ENCODE data around the gene PLCH2.

Gene PLCH2

DNA sequence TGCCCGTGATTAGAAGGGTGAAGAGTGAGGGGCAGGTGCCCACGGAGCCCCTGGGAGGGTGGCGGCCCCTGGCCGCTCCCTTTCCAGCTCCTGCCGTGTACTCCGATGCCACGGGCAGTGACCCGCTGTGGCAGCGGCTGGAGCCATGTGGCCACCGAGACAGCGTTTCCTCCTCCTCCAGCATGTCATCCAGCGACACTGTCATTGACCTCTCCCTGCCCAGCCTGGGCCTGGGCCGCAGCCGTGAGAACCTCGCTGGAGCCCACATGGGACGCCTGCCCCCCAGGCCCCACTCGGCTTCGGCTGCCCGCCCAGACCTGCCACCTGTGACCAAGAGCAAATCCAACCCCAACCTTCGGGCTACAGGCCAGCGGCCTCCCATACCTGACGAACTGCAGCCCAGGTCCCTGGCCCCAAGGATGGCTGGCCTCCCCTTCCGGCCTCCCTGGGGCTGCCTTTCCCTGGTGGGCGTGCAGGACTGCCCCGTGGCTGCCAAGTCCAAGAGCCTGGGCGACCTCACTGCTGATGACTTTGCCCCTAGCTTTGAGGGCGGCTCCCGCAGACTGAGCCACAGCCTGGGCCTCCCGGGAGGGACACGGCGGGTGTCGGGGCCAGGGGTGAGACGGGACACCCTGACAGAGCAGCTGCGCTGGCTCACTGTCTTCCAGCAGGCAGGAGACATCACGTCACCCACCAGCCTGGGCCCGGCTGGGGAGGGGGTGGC lies 28.3 kb downstream of the PLCH2 start:
- Histone ChIP-seq H3K9ac (ENCODE audit: low read depth, low read length) (no peak overlapping the region), H3K4me3 (ENCODE audit: low read depth, low read length) (no peak overlapping the region), H3K4me1 (ENCODE audit: control insufficient read depth, insufficient read depth, low read length) (no peaks in the 10 kb centered on the region), H3K27me3 (ENCODE audit: control insufficient read depth, insufficient read depth, low read length) (no peaks in the 10 kb centered on the region), H3K36me3 (ENCODE audit: control insufficient read depth, insufficient read depth, low read length) (peaks cover 12% of the 10 kb centered on the region), H3K9me3 (ENCODE audit: control insufficient read depth, insufficient read depth, low read length) (no peaks in the 10 kb centered on the region)

DNA sequence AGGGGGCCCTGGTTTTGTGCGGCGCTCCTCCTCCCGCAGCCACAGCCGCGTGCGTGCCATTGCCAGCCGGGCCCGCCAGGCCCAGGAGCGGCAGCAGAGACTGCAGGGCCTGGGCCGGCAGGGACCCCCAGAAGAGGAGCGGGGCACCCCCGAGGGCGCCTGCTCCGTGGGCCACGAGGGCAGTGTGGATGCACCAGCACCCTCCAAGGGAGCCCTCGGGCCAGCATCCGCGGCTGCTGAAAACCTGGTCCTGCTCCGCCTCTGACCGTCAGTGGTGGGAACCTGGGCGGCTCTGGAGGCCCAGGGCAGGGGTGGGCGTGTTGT lies 28.8 kb downstream of the PLCH2 start:
- Histone ChIP-seq H3K4me1 (ENCODE audit: control insufficient read depth, insufficient read depth, low read length) (no peaks in the 10 kb centered on the region), H3K36me3 (ENCODE audit: control insufficient read depth, insufficient read depth, low read length) (peaks cover 17% of the 10 kb centered on the region), H3K9ac (ENCODE audit: low read depth, low read length) (no peak overlapping the region), H3K9me3 (ENCODE audit: control insufficient read depth, insufficient read depth, low read length) (no peaks in the 10 kb centered on the region), H3K27me3 (ENCODE audit: control insufficient read depth, insufficient read depth, low read length) (no peaks in the 10 kb centered on the region), H3K4me3 (ENCODE audit: low read depth, low read length) (no peak overlapping the region)

DNA sequence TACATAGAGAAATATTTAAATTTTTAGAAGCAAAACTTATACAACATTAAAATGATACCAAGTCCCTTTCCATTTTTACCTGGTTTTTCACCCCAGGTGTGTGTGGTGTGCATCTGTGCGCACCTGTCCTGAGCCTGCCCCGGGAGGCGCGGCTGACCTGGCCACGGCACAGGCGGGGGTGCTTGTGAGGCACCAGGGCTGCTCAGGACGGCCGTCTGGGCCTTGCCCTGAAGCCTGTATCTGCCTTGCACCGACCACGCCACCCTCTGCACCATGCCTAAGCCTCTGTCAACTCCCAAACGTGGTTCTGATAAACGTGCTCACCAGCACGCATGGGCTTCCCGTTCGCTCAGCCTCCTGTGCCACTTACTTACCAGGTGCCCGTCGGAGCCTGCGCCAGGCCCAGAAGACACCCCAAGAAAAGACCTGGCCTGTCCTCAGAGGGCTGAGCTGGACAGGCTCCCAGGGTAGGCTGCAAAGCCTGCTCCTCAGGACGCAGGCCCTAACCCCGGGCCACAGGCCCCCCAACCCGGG lies 29.4 kb downstream of the PLCH2 start:
- Histone ChIP-seq H3K9me3 (ENCODE audit: control insufficient read depth, insufficient read depth, low read length) (no peaks in the 10 kb centered on the region), H3K27me3 (ENCODE audit: control insufficient read depth, insufficient read depth, low read length) (no peaks in the 10 kb centered on the region), H3K4me1 (ENCODE audit: control insufficient read depth, insufficient read depth, low read length) (no peaks in the 10 kb centered on the region), H3K9ac (ENCODE audit: low read depth, low read length) (no peak overlapping the region), H3K4me3 (ENCODE audit: low read depth, low read length) (no peak overlapping the region), H3K36me3 (ENCODE audit: control insufficient read depth, insufficient read depth, low read length) (peaks cover 23% of the 10 kb centered on the region)

DNA sequence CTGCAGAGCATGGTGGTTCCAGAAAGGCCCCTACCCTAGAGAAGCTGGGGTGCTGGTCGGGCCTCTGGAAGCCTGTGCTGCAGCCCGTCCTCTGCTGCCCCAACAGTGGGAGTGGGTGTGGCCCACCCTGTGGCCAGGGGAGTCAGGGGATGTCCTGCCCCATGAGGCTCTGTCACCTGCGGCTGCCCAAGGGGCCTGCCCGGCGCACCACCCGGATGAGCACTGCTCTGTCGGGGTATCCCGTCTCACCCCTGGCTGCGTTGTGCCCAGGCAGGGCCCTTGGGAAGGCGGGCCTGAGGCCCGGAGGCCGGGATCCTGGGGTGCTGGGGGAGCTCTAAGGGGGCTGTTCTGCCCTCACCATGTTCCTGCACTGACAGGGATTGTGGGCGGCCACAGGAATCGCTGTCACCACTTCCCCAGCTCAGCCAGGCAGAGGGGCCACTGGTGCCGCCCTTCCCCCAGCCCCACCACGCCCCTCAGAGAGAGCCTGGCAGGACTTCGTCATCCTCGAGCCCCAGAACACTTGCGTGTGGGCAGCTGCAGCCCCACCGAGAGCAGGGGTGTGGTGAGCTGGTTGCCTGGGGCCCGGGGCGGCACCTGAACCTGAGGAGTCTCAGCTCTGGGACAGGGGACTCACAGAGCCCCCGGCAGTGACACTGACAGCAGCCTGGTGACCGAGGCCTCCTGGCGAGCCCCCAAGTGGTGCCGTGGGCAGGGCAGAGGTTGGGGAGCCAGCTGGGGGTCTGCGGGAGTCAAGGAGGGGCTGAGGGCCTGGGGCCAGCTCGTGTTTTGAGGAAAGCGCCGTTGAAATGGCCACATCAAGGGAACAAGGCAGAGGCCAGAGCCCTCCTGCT lies 30.1 kb downstream of the PLCH2 start:
- Histone ChIP-seq H3K4me1 (ENCODE audit: control insufficient read depth, insufficient read depth, low read length) (no peaks in the 10 kb centered on the region), H3K36me3 (ENCODE audit: control insufficient read depth, insufficient read depth, low read length) (peaks cover 30% of the 10 kb centered on the region), H3K4me3 (ENCODE audit: low read depth, low read length) (no peak overlapping the region), H3K9ac (ENCODE audit: low read depth, low read length) (no peak overlapping the region), H3K27me3 (ENCODE audit: control insufficient read depth, insufficient read depth, low read length) (no peaks in the 10 kb centered on the region), H3K9me3 (ENCODE audit: control insufficient read depth, insufficient read depth, low read length) (no peaks in the 10 kb centered on the region)

DNA sequence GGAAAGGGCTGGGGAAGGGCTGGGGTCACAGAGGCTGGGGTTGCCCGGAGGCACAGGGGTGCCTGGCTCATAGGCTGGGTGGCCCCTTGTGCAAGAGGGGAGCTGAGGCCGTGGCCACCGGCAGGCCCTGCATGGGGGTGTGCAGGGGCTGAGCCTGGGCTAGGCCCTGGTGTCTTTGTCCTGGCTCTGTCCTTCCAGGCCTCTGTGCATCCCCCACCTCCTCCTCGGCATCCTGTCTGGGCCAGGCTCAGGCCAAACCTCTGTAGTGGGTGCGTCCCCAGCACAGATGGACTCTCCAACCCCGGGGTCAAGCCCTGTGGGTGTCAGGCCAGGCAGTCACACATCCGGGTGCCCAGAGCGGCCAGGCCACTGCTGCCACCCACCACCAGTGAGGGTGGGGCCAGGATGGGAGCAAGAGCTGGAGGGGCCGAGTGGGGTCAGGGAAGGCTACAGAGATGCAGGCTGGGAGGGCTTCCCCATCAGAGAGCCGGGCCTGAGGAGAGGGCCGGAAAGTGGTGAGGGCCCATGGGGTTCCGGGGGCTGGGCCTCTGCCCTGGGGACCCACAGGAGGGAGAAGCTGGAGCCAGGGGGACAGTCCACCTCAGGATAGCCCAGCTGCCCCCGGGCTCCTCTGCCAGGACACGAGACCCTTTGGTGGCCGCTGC lies 30.9 kb downstream of the PLCH2 start:
- Histone ChIP-seq H3K36me3 (ENCODE audit: control insufficient read depth, insufficient read depth, low read length) (peaks cover 38% of the 10 kb centered on the region), H3K27me3 (ENCODE audit: control insufficient read depth, insufficient read depth, low read length) (no peaks in the 10 kb centered on the region), H3K9ac (ENCODE audit: low read depth, low read length) (no peak overlapping the region), H3K4me3 (ENCODE audit: low read depth, low read length) (no peak overlapping the region), H3K9me3 (ENCODE audit: control insufficient read depth, insufficient read depth, low read length) (no peaks in the 10 kb centered on the region), H3K4me1 (ENCODE audit: control insufficient read depth, insufficient read depth, low read length) (no peaks in the 10 kb centered on the region)

DNA sequence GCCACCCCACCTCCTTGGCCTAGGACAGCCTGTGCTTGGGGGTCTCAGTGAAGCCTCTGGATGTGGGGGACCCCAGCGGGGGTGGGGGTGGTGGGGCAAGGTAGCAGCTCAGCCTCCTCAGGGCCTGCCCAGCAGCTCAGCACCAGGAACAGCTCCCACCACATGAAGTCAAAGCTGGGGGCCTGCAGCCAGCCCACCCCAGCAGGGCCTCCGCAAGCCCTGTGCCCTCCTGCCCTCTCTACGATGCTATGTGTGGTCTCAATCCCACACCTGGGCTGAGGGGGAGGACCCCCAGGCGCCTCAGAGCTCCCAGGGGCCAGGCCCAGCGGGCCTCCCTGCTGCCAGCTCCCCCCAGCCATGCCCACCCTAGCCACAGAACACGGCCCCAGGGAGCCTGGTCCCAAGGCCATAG lies 31.7 kb downstream of the PLCH2 start:
- H3K4me1 ChIP-seq (ENCODE audit: control insufficient read depth, insufficient read depth, low read length) = no peaks in the 10 kb centered on the region
- H3K9me3 ChIP-seq (ENCODE audit: control insufficient read depth, insufficient read depth, low read length) = no peaks in the 10 kb centered on the region
- no peaks in the 10 kb centered on the region for H3K27me3 ChIP-seq (ENCODE audit: control insufficient read depth, insufficient read depth, low read length)
- H3K4me3 ChIP-seq (ENCODE audit: low read depth, low read length) = no peak overlapping the region
- H3K36me3 ChIP-seq (ENCODE audit: control insufficient read depth, insufficient read depth, low read length) = peaks cover 43% of the 10 kb centered on the region
- H3K9ac ChIP-seq (ENCODE audit: low read depth, low read length) = no peak overlapping the region

DNA sequence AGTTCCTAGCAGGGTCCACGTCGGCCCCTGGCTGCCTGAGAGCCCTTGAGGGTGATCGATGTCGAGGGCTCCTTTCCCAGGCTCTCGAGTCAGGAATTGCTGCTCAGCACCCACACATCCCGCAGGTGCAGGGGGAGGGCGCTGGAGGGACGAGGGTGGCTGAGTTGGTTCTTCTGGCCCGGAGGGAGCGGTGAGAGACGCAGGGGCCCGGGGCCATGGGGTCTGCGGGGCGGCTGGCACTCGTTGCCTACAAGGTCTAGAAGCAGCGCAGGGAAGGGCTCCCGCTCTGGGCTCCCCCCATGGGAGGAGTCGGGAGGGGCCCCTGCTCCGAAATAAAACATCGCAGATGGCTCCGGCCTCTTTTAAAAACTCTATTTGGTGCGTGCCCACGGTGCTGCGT lies 32.1 kb downstream of the PLCH2 start:
- H3K4me1 ChIP-seq (ENCODE audit: control insufficient read depth, insufficient read depth, low read length) = no peaks in the 10 kb centered on the region
- peaks cover 47% of the 10 kb centered on the region for H3K36me3 ChIP-seq (ENCODE audit: control insufficient read depth, insufficient read depth, low read length)
- no peak overlapping the region for H3K9ac ChIP-seq (ENCODE audit: low read depth, low read length)
- no peak overlapping the region for H3K4me3 ChIP-seq (ENCODE audit: low read depth, low read length)
- H3K9me3 ChIP-seq (ENCODE audit: control insufficient read depth, insufficient read depth, low read length) = no peaks in the 10 kb centered on the region
- no peaks in the 10 kb centered on the region for H3K27me3 ChIP-seq (ENCODE audit: control insufficient read depth, insufficient read depth, low read length)

DNA sequence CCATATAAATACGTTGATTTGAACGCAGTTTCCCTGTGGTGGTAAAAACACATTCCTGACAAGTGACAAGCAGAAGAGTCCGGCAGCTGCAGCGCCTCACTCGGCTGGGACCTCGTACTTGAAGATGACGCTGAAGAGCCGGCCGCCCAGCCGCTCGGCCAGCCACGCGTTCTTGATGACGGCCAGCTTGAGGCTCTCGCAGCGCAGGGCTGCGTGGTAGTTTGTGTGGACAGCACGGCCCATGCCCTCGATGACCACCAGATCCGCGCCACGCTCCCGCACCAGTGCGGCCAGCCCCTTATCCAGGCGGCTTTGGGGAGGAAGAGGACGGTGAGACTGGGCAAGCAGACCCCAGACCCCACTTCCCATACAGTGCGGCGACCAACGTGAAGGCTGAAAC lies 32.7 kb downstream of the PLCH2 start:
- Histone ChIP-seq H3K27me3 (ENCODE audit: control insufficient read depth, insufficient read depth, low read length) (no peaks in the 10 kb centered on the region), H3K4me3 (ENCODE audit: low read depth, low read length) (no peak overlapping the region), H3K9me3 (ENCODE audit: control insufficient read depth, insufficient read depth, low read length) (no peaks in the 10 kb centered on the region), H3K9ac (ENCODE audit: low read depth, low read length) (no peak overlapping the region), H3K4me1 (ENCODE audit: control insufficient read depth, insufficient read depth, low read length) (no peaks in the 10 kb centered on the region), H3K36me3 (ENCODE audit: control insufficient read depth, insufficient read depth, low read length) (peaks cover 53% of the 10 kb centered on the region)

DNA sequence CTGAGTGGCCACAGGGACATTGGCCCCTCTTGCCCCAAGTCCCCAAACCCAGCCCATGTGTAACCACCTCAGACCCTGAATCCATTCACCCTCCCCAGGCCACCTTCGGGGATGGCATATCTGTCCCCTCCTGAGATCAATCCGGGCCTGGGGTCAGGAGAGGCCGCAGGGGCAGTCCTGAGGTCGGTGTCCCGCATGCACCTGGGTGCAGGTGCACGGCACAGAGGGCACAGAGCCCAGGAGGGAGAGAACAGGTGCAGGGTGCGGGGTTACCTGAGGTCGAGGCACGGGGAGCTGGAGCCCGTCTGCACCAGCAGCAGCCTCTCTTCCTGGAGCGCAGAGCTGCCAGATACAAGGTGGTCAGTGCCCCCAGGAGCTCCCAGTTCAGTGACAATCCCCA lies 33.5 kb downstream of the PLCH2 start:
- Histone ChIP-seq H3K9ac (ENCODE audit: low read depth, low read length) (no peak overlapping the region), H3K9me3 (ENCODE audit: control insufficient read depth, insufficient read depth, low read length) (no peaks in the 10 kb centered on the region), H3K27me3 (ENCODE audit: control insufficient read depth, insufficient read depth, low read length) (no peaks in the 10 kb centered on the region), H3K4me1 (ENCODE audit: control insufficient read depth, insufficient read depth, low read length) (no peaks in the 10 kb centered on the region), H3K36me3 (ENCODE audit: control insufficient read depth, insufficient read depth, low read length) (peaks cover 59% of the 10 kb centered on the region), H3K4me3 (ENCODE audit: low read depth, low read length) (no peak overlapping the region)

DNA sequence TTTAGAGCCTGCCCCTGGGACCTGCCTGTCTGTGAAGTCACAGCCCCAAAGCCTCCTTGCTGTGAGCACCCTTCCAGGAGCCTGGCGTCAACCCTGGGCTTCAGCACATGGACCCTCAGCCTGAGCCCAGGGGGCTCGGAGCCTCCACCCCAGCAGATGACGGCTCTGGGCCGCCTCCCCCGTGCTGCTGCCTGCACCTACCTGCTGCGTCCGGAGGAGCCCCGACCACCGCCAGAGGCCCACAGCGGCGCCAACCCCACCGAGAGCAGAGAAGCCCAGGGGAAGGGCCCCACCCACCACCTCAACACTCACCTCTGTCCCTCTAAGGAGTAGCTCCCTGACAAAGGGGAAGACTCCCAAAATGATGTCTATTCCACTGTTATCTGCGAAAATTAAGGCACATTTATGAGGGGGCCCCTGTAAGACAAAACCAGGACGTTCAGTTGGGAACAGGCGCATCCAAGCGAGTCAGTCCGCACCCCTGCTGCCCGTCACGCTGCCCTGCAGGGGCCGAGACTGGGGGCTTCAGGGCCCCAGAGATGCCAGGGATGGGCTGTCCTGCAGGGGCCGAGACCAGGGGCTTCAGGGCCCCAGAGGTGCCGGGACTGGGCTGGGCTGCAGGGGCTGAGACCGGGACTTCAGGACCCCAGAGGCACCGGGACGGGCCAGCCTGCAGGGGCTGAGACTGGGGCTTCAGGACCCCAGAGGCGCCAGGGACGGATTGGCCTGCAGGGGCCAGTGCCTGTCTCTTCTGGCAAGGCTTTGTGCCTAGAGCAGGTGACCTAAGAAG lies 34.5 kb downstream of the PLCH2 start:
- Histone ChIP-seq H3K4me1 (ENCODE audit: control insufficient read depth, insufficient read depth, low read length) (no peaks in the 10 kb centered on the region), H3K36me3 (ENCODE audit: control insufficient read depth, insufficient read depth, low read length) (peaks cover 67% of the 10 kb centered on the region), H3K9ac (ENCODE audit: low read depth, low read length) (no peak overlapping the region), H3K4me3 (ENCODE audit: low read depth, low read length) (no peak overlapping the region), H3K9me3 (ENCODE audit: control insufficient read depth, insufficient read depth, low read length) (no peaks in the 10 kb centered on the region), H3K27me3 (ENCODE audit: control insufficient read depth, insufficient read depth, low read length) (no peaks in the 10 kb centered on the region)

DNA sequence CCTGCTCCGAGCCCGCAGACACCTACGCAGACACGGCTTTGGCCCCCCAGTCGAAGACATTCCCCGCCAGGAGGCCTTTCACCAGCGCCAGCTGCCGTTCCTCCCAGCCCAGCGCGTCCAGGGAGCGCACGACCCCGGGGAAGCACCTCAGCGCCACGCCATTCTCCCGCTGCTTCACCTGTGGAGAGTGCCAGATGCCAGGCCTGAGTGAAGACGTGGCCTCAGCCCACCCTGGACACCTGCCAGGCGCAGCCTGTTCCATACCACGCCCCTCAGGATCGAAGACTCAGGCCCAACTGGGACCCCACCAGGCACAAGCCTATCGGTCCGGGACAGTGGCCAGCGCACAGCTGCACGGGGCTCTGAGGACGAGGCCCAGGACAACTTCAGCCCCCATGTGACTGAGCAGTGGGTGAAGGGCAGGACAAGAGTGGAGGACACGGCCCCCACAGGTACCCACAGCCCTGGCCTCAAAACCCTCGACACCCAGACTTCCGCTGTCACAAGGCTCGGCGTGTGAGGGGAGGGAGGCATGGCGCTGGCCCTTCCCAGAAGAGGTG lies 36.9 kb downstream of the PLCH2 start:
- Histone ChIP-seq H3K4me1 (ENCODE audit: control insufficient read depth, insufficient read depth, low read length) (no peaks in the 10 kb centered on the region), H3K9me3 (ENCODE audit: control insufficient read depth, insufficient read depth, low read length) (no peaks in the 10 kb centered on the region), H3K36me3 (ENCODE audit: control insufficient read depth, insufficient read depth, low read length) (peaks cover 84% of the 10 kb centered on the region), H3K27me3 (ENCODE audit: control insufficient read depth, insufficient read depth, low read length) (no peaks in the 10 kb centered on the region), H3K9ac (ENCODE audit: low read depth, low read length) (no peak overlapping the region), H3K4me3 (ENCODE audit: low read depth, low read length) (no peak overlapping the region)

All from iPS-15b (cell line).